Measurements from ENCODE around the gene CDK14. TPM values are rescaled to one million over a fixed set of nuclear protein-coding genes. Genes with fewer than 3 reads are reported as not detected.

Gene CDK14
- total and polyA plus RNA-seq, 2 donors (not counting 3 experiments of a cell fraction or from before 2014, with no cell fraction given): 5.5 to 34.2 TPM

- Histone ChIP-seq H3K27me3 (ENCODE audit: control insufficient read depth in 2 of 2, insufficient read depth in 2 of 2, low read length in 2 of 2) (no peaks in the 10 kb centered on the region), H3K4me1 (ENCODE audit: control insufficient read depth, extremely low read depth, insufficient read depth, low read length) (no peaks in the 10 kb centered on the region), H4K20me1 (replicated peaks; ENCODE audit: control insufficient read depth, extremely low read depth, insufficient read depth, low read length) (no peaks in the 10 kb centered on the region), H2AFZ (ENCODE audit: low read depth, low read length) (no peak overlapping the region), H3K9ac (replicated peaks; ENCODE audit: extremely low read depth, insufficient read depth, low read length) (no peak overlapping the region), H3K27ac (ENCODE audit: insufficient read depth, low read depth, low read length) (no peak overlapping the region), H3K9me1 (replicated peaks; ENCODE audit: control insufficient read depth, extremely low read depth, insufficient read depth, low read length) (no peaks in the 10 kb centered on the region), H3K79me2 (ENCODE audit: control insufficient read depth, insufficient read depth, low read length) (no peaks in the 10 kb centered on the region), H3K36me3 (ENCODE audit: control insufficient read depth in 2 of 2, extremely low read depth in 1 of 2, insufficient read depth in 2 of 2, low read length in 2 of 2) (no peaks in the 10 kb centered on the region), H3K4me2 (ENCODE audit: insufficient read depth, low read length) (no peak overlapping the region), H3K4me3 (replicated peaks in 1 of 3; ENCODE audit: insufficient read depth in 1 of 3, low read depth in 1 of 3, low read length in 3 of 3) (no peak overlapping the region), H3K9me3 (replicated peaks; ENCODE audit: control insufficient read depth, insufficient read depth, low read length) (no peaks in the 10 kb centered on the region)
- POLR2A ChIA-PET: no interaction called here
- no TSS peak for BruUV-seq (replicated peaks)
- intact Hi-C loops (cut with micrococcal nuclease) (no loop called here), dilution Hi-C loops (cut with MboI; ENCODE audit: extremely low pct_ligation_motif_present, low sequenced_read_pairs) (no loop called here)
- CTCF ChIA-PET: no interaction called here
- TF ChIP-seq POLR2AphosphoS5 (IDR thresholded peaks at IDR 0.05; ENCODE audit: insufficient read depth, low read depth, low read length) (no peak), FOS (IDR thresholded peaks at IDR 0.05; ENCODE audit: borderline replicate concordance, insufficient read depth, low read length) (no peak), GATA2 (IDR thresholded peaks at IDR 0.05; ENCODE audit: insufficient read depth, insufficient read length, low read depth, low read length) (no peak), JUN (IDR thresholded peaks at IDR 0.05; ENCODE audit: borderline replicate concordance, insufficient read depth, insufficient read length, low read depth) (no peak), MAX (IDR thresholded peaks at IDR 0.05; ENCODE audit: insufficient read depth, insufficient read length) (no peak), MYC (IDR thresholded peaks at IDR 0.05; ENCODE audit: low read depth, low read length) (no peak), POLR2A (IDR thresholded peaks at IDR 0.05; ENCODE audit: low read depth, low read length) (no peak), EZH2 (IDR thresholded peaks at IDR 0.05; ENCODE audit: borderline replicate concordance, low read depth, low read length, severe bottlenecking) (no peak), CTCF (IDR thresholded peaks at IDR 0.05; ENCODE audit: extremely low read depth in 1 of 2, insufficient read depth in 1 of 2, low read depth in 1 of 2, low read length in 2 of 2) (no peak)
- DNase-seq (ENCODE audit: low read depth, low spot score) (no peak), FAIRE-seq (no peak)
Measured at GRCh38 chr7:90879924-90880323, 283.8 kb downstream of the CDK14 start.
